K562 (cell line): Measurements from ENCODE around the gene UBAC2. TPM values are rescaled to one million over a fixed set of nuclear protein-coding genes. Genes with fewer than 3 reads are reported as not detected.

Source experiments
- ATAC-seq: fragments of 200-7000 bp; cut with Tn5 transposase; 3 replicates; pipeline ENCODE4 v1.9.1; 2020; ENCODE audit warnings: moderate library complexity
- BruUV-seq: library from RNA; stranded (reverse); fragments of 400-500 nt; replicated peaks from 2 replicates; lab custom pipeline; 2021; lab: Mats Ljungman, UMichigan
- CTCF ChIA-PET: fragments of 300-600 bp; formaldehyde crosslinking; extraction: SDS; loops from one replicate; lab custom pipeline; 2021; ENCODE audit warnings: low intra/inter-chr PET ratio; lab: Yijun Ruan, JAX
- POLR2A ChIA-PET: fragments of 300-600, 350-650 bp; sonication (Branson Sonifier 250); formaldehyde crosslinking; extraction: SDS; loops from one replicate; lab custom pipeline; 2021; ENCODE audit warnings: antibody characterized with exemption, inconsistent platforms; lab: Yijun Ruan, JAX
- DNase-seq, 4 experiments: peaks; one replicate each; pipeline versions ENCODE4 v3.0.0 to v3.0.0-alpha.2; 2011 to 2018; ENCODE audit warnings: low spot score in 3 of 4, mixed read lengths in 3 of 4; ENCODE audit errors: extremely low read depth in 1 of 4
- FAIRE-seq: peaks from 2 replicates; lab custom pipeline; 2011; peaks lifted over from hg19 to GRCh38; lab: Jason Lieb, UNC
- H2AFZ ChIP-seq: 2 replicates; pipeline ENCODE4 v1.6.0; 2011; ENCODE audit warnings: low read depth, low read length, control low read depth, inconsistent platforms
- H3K27ac ChIP-seq: fragments of 200-600 bp; 3 replicates; pipeline ENCODE4 v1.8.0; 2011; ENCODE audit warnings: low read depth, mild to moderate bottlenecking, control low read depth, inconsistent platforms, low read length, moderate library complexity, mixed read lengths; ENCODE audit errors: extremely low read depth
- H3K27me3 ChIP-seq, 2 experiments: fragments of 300-600 bp in 1 of 2; 2 replicates in 1 of 2; 3 replicates in 1 of 2; pipeline versions ENCODE4 v1.6.0 to v1.8.0; 2011; ENCODE audit warnings: inconsistent platforms in 2 of 2, low read length in 2 of 2, mild to moderate bottlenecking in 1 of 2, mixed read lengths in 1 of 2, moderate library complexity in 1 of 2; ENCODE audit not compliant: control insufficient read depth in 2 of 2, insufficient read depth in 2 of 2
- H3K36me3 ChIP-seq: fragments of 300-600 bp; 3 replicates; pipeline ENCODE4 v1.8.0; 2011; ENCODE audit warnings: mild to moderate bottlenecking, low read length, inconsistent platforms; ENCODE audit not compliant: control insufficient read depth, insufficient read depth
- H3K4me1 ChIP-seq, 2 experiments: fragments of 200-600 bp in 1 of 2; replicated peaks in 1 of 2; 2 replicates in 1 of 2; 3 replicates in 1 of 2; pipeline versions ENCODE4 v1.5.1 to v1.8.0; 2011; ENCODE audit warnings: inconsistent platforms in 2 of 2, low read length in 2 of 2, mild to moderate bottlenecking in 1 of 2, mixed read lengths in 1 of 2, moderate library complexity in 1 of 2; ENCODE audit not compliant: control insufficient read depth in 2 of 2, insufficient read depth in 2 of 2
- H3K4me2 ChIP-seq: 2 replicates; pipeline ENCODE4 v1.6.1; 2011; ENCODE audit warnings: low read length, control low read depth, inconsistent platforms, mixed read lengths; ENCODE audit not compliant: insufficient read depth
- H3K4me3 ChIP-seq: fragments of 200-600 bp; sonication (generic), shearing (Covaris generic); 2 replicates; pipeline ENCODE4 v1.5.1; 2016; ENCODE audit warnings: control low read depth, inconsistent platforms
- H3K79me2 ChIP-seq: fragments of 200-600 bp; 3 replicates; pipeline ENCODE4 v1.8.0; 2011; ENCODE audit warnings: low read length, inconsistent platforms; ENCODE audit not compliant: control insufficient read depth, insufficient read depth
- H3K9ac ChIP-seq, 2 experiments: 2 replicates each; pipeline versions ENCODE4 v1.6.0 to v1.6.1; 2011; ENCODE audit warnings: low read depth in 2 of 2, low read length in 2 of 2, control low read depth in 1 of 2, inconsistent platforms in 1 of 2, mild to moderate bottlenecking in 1 of 2, mixed read lengths in 1 of 2; ENCODE audit not compliant: insufficient read depth in 1 of 2
- H3K9me1 ChIP-seq: one replicate; pipeline ENCODE4 v1.6.0; 2011; ENCODE audit warnings: inconsistent platforms, mild to moderate bottlenecking, low read length, moderate library complexity; ENCODE audit not compliant: control insufficient read depth, insufficient read depth
- H3K9me3 ChIP-seq: replicated peaks from 2 replicates; pipeline ENCODE4 v1.5.1; 2011; ENCODE audit warnings: low read depth, low read length, inconsistent platforms; ENCODE audit not compliant: control insufficient read depth, insufficient read depth
- H4K20me1 ChIP-seq: replicated peaks from 2 replicates; pipeline ENCODE4 v1.6.1; 2011; ENCODE audit warnings: low read length, inconsistent platforms, mixed read lengths; ENCODE audit not compliant: control insufficient read depth, insufficient read depth
- ATF3 ChIP-seq, 2 experiments: fragments of 450-650 bp in 1 of 2; sonication (generic) in 1 of 2; formaldehyde crosslinking in 1 of 2; IDR thresholded peaks in 1 of 2; conservative IDR thresholded peaks in 1 of 2; 2 replicates each; pipeline versions ENCODE4 v1.6.1 to v1.8.1; 2016 to 2023; ENCODE audit warnings: mild to moderate bottlenecking in 2 of 2, moderate library complexity in 2 of 2, inconsistent platforms in 1 of 2, missing genetic modification reagents in 1 of 2
- CBFA2T3 ChIP-seq: fragments of 450-650 bp; IDR thresholded peaks from 2 replicates; pipeline ENCODE4 v1.6.1; 2017
- DPF2 ChIP-seq: fragments of 450-650 bp; IDR thresholded peaks from 2 replicates; pipeline ENCODE4 v1.6.1; 2016
- ELF1 ChIP-seq: fragments of 200-800 bp; sonication (Bioruptor generic); IDR thresholded peaks from 2 replicates; pipeline ENCODE4 v1.6.1; 2016; ENCODE audit warnings: missing genetic modification characterization, missing compliant biosample characterization
- FOS ChIP-seq: IDR thresholded peaks from 3 replicates; pipeline ENCODE4 v1.6.1; 2011; ENCODE audit not compliant: insufficient read length; ENCODE audit errors: extremely low read depth
- JUND ChIP-seq, 2 experiments: IDR thresholded peaks; 2 replicates in 1 of 2; 3 replicates in 1 of 2; pipeline ENCODE4 v1.6.1; 2011; ENCODE audit warnings: borderline replicate concordance in 2 of 2, low read depth in 2 of 2, low read length in 2 of 2, improper control_type of control experiment in 1 of 2, missing biosample characterization in 1 of 2, missing genetic modification characterization in 1 of 2, missing genetic modification reagents in 1 of 2
- NFE2 ChIP-seq: IDR thresholded peaks from 2 replicates; pipeline ENCODE4 v1.6.1; 2014; ENCODE audit warnings: antibody characterized with exemption, low read depth
- PTTG1 ChIP-seq: fragments of 450-650 bp; IDR thresholded peaks from 2 replicates; pipeline ENCODE4 v1.6.1; 2016; ENCODE audit warnings: low read depth, mild to moderate bottlenecking, missing genetic modification characterization, missing compliant biosample characterization
- SMARCA4 ChIP-seq: fragments of 450-650 bp; IDR thresholded peaks from 2 replicates; pipeline ENCODE4 v1.6.1; 2016
- SMARCE1 ChIP-seq: fragments of 450-650 bp; IDR thresholded peaks from 2 replicates; pipeline ENCODE4 v1.7.1; 2016; ENCODE audit warnings: mild to moderate bottlenecking
- SOX6 ChIP-seq: fragments of 450-650 bp; IDR thresholded peaks from 2 replicates; pipeline ENCODE4 v1.6.1; 2014; ENCODE audit warnings: mild to moderate bottlenecking
- SRSF3 ChIP-seq: fragments of 200-400 bp; formaldehyde crosslinking; IDR thresholded peaks from 2 replicates; pipeline ENCODE4 v1.6.1; 2016; ENCODE audit warnings: mild to moderate bottlenecking, low read length, moderate library complexity; ENCODE audit not compliant: insufficient read depth
- TCF7 ChIP-seq: sonication (generic); IDR thresholded peaks from 2 replicates; pipeline ENCODE4 v1.6.1; 2016; ENCODE audit warnings: antibody characterized with exemption, borderline replicate concordance
- ZEB2 ChIP-seq: fragments of 450-650 bp; IDR thresholded peaks from 2 replicates; pipeline ENCODE4 v1.6.1; 2016
- WGBS: fragments of 100-300 bp; shearing (Covaris generic); methylation state at CpG from one replicate; pipeline ENCODE4 v1.1.6; 2016; ENCODE audit warnings: low coverage, mixed read lengths; ENCODE audit not compliant: insufficient coverage; ENCODE audit errors: missing lambda C conversion rate; 5-methylcytosine and 5-hydroxymethylcytosine counted together
- in situ Hi-C: fragments of 300-500 bp; cut with MboI; formaldehyde crosslinking; loops from 4 replicates; pipeline ENCODE4 v1.15.0; 2018; ENCODE audit warnings: inconsistent platforms, mixed read lengths
- intact Hi-C: fragments of 100-400 bp; cut with micrococcal nuclease; formaldehyde crosslinking; loops from 2 replicates; pipeline ENCODE4 v1.14.2; 2022
- polyA plus RNA-seq, 8 experiments: library from polyadenylated mRNA; depleted of rRNA in 4 of 8; stranded (reverse) in 5 of 8; unstranded in 3 of 8; fragments of >200 nt; fragmentation: Nextera tagmentation in 2 of 8; fragmentation: Illumina TruSeq in 1 of 8; extraction: Ambion mirVana in 2 of 8; extraction: Trizol in 1 of 8; gene quantifications; 2 replicates each; pipeline versions ENCODE4 v1.2.1 to v1.2.3, GENCODE V29; 2011 to 2014; ENCODE audit warnings: inconsistent platforms in 1 of 8, missing spikeins in 1 of 8
- total RNA-seq, 7 experiments: library from RNA; depleted of rRNA in 6 of 7; stranded (reverse); fragments of >200 nt in 6 of 7; fragmentation: Illumina TruSeq in 2 of 7; extraction: Trizol in 2 of 7; gene quantifications; 2 replicates each; pipeline versions ENCODE4 v1.2.1 to v1.2.3, GENCODE V29; 2011 to 2021; ENCODE audit warnings: low replicate concordance in 1 of 7
- TF ChIP-seq, protein P1 (sequence below): fragments of 450-650 bp; formaldehyde crosslinking; conservative IDR thresholded peaks from 2 replicates; pipeline ENCODE4 v1.4.0; 2022; ENCODE audit warnings: mild to moderate bottlenecking, missing genetic modification characterization
- TF ChIP-seq, protein P2 (sequence below): sonication (generic); formaldehyde crosslinking; IDR thresholded peaks from 2 replicates; pipeline ENCODE4 v1.8.0; 2023; ENCODE audit warnings: mild to moderate bottlenecking, missing genetic modification reagents

Gene UBAC2
- total and polyA plus RNA-seq, 9 of the 15 experiments (the other 6 are each of a cell fraction or from before 2014, with no cell fraction given) = 6.0 to 84.1 (median 32.3) TPM

DNA sequence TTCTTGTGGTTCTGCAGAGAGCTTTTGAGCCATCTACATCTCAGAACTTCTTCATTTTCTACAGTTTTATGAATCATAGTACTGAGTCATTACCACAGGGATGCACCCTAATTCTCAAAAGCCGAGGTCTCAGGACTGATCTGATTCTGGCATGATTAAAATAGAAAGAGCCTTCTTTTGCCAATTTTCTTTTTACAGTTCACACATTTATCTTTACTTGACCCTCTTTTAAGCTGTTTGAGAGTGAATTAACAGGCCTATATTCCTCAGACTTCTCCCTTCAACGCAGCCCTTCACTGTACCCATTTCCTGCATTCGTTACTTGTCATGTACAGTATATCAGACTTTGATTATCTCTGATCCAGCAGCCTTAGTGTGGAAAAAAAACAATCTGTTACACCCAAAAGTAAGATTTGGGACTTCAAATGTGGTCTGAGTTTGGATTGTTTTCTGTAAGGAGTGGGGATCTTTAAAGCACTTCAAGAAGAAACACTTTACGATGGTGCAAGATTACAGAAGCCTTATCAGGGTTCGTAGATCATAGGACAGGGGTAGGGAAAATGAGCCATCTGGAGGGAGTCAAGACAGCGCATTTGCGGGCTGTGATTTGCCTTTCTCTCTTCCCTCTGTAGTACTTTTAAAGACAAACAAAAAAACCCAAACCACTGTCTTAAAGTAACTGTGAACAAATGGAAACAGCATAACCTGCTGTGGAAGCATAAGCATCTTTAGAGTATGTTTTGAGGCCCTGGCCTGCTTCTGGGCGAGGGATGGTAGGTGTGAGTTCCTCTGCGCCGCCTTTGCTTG, 121.8 kb downstream of the UBAC2 start:
- no peaks in the 10 kb centered on the region for H3K9me3 ChIP-seq
- in situ Hi-C loops (no loop called here), intact Hi-C loops (no loop called here)
- H3K27ac ChIP-seq = peak overlapping the region; percentile 76; the same call in 1 of the 3 replicates
- H3K27me3 ChIP-seq = no peaks in the 10 kb centered on the region
- peaks cover 18% of the 10 kb centered on the region for H3K36me3 ChIP-seq
- H4K20me1 ChIP-seq = no peaks in the 10 kb centered on the region
- CTCF ChIA-PET = no interaction called here
- FAIRE-seq = no peak
- no peak overlapping the region for H3K4me3 ChIP-seq
- BruUV-seq = TSS peak; percentile 8
- no peak overlapping the region for H3K4me2 ChIP-seq
- 0 out of 3 replicates have a peak, but pooled peaks cover under 1% of the 10 kb centered on the region for H3K79me2 ChIP-seq
- no peak overlapping the region for H2AFZ ChIP-seq
- H3K9ac ChIP-seq = no peak overlapping the region
- peak; percentile 20 to 35 (median 23) for DNase-seq
- ATAC-seq = no peak
- WGBS = 10% methylated on average over 6 of the region's 10 CpGs
- H3K9me1 ChIP-seq = peaks cover 4% of the 10 kb centered on the region
- POLR2A ChIA-PET = interaction anchor here (1.2 kb wide), 1 partner anchor 11 kb away, joined by 3 read pairs; no protein-coding TSS in a partner anchor
- H3K4me1 ChIP-seq = peaks cover 8 to 42% of the 10 kb centered on the region in 2 experiments; a peak in 4 of 5 replicates
- TF ChIP-seq SMARCA4 (peak; percentile 53), SRSF3 (no peak), ELF1 (tag) (no peak), TCF7 (no peak), CBFA2T3 (0 out of 2 replicates have a peak, but pooled peaks have one; percentile 35), ZEB2 (no peak), JUND (IDR thresholded peaks at IDR 0.05; ENCODE audit: borderline replicate concordance, low read depth, low read length) (peak; percentile 79), JUND (tag; IDR thresholded peaks at IDR 0.05; ENCODE audit: borderline replicate concordance, low read depth, low read length) (peak; percentile 65; the same call in 2 of the 3 replicates), FOS (peak; percentile 14), DPF2 (peak; percentile 47; the same call in 1 of the 2 replicates), NFE2 (peak; percentile 68), SMARCE1 (peak; percentile 83; the same call in 1 of the 2 replicates), SOX6 (peak; percentile 26; the same call in 1 of the 2 replicates), ATF3 (IDR thresholded peaks at IDR 0.05) (peak; percentile 49; the same call in 1 of the 2 replicates), ATF3 (CRISPR knock-in tag; conservative IDR thresholded peaks at IDR 0.05) (no peak), PTTG1 (tag) (no peak)
- TF ChIP-seq, protein P1, sequence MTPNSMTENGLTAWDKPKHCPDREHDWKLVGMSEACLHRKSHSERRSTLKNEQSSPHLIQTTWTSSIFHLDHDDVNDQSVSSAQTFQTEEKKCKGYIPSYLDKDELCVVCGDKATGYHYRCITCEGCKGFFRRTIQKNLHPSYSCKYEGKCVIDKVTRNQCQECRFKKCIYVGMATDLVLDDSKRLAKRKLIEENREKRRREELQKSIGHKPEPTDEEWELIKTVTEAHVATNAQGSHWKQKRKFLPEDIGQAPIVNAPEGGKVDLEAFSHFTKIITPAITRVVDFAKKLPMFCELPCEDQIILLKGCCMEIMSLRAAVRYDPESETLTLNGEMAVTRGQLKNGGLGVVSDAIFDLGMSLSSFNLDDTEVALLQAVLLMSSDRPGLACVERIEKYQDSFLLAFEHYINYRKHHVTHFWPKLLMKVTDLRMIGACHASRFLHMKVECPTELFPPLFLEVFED (CRISPR knock-in tag) = no peak
- TF ChIP-seq, protein P2, sequence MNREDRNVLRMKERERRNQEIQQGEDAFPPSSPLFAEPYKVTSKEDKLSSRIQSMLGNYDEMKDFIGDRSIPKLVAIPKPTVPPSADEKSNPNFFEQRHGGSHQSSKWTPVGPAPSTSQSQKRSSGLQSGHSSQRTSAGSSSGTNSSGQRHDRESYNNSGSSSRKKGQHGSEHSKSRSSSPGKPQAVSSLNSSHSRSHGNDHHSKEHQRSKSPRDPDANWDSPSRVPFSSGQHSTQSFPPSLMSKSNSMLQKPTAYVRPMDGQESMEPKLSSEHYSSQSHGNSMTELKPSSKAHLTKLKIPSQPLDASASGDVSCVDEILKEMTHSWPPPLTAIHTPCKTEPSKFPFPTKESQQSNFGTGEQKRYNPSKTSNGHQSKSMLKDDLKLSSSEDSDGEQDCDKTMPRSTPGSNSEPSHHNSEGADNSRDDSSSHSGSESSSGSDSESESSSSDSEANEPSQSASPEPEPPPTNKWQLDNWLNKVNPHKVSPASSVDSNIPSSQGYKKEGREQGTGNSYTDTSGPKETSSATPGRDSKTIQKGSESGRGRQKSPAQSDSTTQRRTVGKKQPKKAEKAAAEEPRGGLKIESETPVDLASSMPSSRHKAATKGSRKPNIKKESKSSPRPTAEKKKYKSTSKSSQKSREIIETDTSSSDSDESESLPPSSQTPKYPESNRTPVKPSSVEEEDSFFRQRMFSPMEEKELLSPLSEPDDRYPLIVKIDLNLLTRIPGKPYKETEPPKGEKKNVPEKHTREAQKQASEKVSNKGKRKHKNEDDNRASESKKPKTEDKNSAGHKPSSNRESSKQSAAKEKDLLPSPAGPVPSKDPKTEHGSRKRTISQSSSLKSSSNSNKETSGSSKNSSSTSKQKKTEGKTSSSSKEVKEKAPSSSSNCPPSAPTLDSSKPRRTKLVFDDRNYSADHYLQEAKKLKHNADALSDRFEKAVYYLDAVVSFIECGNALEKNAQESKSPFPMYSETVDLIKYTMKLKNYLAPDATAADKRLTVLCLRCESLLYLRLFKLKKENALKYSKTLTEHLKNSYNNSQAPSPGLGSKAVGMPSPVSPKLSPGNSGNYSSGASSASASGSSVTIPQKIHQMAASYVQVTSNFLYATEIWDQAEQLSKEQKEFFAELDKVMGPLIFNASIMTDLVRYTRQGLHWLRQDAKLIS = no peak
